ENCODE results near the gene HM13.
"Not testable (repeated sequence)": the region's sequence is repeated elsewhere in the genome, so short reads cannot be mapped to it uniquely, and the experiment has no call there.

Gene HM13

DNA sequence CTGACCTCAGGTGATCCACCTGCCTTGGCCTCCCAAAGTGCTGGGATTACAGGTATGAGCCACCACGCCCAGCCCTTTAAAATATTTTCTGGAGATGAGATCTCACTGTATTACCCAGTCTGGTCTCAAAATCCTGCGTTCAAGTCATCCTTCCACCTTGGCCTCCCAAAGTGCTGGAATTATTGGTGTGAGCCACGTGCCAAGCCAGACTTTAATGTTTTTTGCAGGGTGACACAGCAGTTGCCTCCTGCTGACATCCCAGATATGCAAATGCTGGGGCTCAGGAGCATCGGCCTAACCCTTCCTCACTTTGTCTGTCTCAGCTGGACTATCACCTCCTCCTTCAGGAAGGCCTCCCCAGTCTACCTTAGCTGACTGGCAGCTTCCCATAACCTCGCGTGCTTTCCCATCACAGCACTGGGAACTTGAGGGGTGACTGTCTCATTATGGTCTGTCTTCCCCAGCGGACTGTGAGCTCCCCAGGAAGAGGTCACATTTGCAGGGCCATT is 76.5 kb downstream of the HM13 start:
- no peak for DNase-seq (ENCODE audit: low read depth in 2 of 2)

DNA sequence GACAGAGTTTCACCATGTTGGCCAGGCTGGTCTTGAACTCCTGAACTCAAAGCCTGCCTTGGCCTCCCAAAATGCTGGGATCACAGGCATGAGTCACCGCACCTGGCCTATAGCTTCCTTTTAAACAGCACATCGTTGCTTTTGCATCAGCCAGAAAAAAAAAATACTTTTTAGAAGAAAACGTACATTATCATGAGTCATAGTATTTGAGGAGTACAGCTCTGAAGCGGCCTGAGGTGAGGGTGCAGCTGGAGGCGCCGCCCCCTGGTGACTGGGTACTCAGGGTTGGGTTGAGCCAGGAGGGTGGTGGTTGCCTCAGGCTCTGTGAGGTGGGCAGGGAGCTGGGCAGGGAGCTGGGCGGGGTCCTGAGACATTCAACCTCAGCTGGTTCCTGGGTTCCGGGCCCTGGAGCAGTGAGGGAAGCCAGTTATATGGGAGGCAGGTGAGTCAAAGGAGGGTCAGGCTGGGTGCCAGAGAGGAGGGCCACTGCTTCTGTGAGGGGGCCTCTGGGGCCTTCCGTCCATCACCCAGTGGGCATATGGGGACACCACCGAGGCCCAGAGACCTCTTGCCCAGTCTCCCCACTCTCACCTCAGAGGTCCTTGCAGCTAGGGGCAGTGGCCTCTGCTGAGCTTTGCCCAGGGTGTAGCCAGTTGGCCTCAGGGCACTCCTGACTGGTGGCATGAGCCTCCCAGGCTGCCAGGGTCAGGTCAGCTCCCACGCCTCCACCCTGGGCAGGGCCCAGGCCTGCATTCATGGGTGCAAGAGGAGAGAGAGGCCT is 79.2 kb downstream of the HM13 start:
- DNase-seq (ENCODE audit: low read depth in 2 of 2): no peak

DNA sequence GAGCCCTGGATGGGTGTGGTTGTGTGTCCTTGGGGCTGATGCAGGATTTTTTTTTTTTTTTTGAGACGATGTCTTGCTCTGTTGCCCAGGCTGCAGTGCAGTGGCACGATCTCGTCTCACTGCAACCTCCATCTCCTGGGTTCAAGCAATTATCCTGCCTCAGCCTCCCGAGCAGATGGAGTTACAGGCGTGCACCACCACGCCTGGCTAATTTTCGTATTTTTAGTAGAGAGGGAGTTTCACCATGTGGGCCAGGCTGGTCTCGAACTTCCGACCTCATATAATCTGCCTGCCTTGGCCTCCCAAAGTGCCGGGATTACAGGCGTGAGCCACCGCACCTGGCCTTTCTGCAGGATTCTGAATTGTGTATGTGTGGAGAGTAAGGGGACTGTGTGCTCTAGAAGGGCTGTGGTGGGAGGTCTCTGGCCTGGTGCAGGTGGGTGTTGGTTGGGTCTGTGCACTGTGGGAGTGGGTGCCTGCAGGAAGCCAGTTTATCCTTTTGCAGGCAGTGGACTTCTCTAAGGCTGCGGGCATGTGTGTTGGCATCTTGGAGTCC is 79.8 kb downstream of the HM13 start:
- DNase-seq (ENCODE audit: low read depth in 2 of 2): no peak

GRCh38 chr20:31594558-31595379 is 80.5 kb downstream of the HM13 start:
- no peak for DNase-seq (ENCODE audit: low read depth in 2 of 2)

DNA sequence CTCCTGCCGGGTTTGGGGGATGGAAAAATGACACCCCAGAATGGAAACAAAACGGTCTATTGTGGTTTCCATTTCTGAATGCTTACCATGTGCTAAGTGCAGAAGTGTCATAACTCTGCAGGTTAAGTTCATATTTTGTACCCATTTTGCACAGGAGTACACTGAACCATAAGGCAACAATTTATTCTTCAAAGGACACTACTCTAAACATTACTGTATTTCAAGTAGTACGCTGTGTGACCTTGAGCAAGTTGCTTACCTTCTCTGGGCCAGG is 81.1 kb downstream of the HM13 start:
- DNase-seq (ENCODE audit: low read depth in 2 of 2): no peak

DNA sequence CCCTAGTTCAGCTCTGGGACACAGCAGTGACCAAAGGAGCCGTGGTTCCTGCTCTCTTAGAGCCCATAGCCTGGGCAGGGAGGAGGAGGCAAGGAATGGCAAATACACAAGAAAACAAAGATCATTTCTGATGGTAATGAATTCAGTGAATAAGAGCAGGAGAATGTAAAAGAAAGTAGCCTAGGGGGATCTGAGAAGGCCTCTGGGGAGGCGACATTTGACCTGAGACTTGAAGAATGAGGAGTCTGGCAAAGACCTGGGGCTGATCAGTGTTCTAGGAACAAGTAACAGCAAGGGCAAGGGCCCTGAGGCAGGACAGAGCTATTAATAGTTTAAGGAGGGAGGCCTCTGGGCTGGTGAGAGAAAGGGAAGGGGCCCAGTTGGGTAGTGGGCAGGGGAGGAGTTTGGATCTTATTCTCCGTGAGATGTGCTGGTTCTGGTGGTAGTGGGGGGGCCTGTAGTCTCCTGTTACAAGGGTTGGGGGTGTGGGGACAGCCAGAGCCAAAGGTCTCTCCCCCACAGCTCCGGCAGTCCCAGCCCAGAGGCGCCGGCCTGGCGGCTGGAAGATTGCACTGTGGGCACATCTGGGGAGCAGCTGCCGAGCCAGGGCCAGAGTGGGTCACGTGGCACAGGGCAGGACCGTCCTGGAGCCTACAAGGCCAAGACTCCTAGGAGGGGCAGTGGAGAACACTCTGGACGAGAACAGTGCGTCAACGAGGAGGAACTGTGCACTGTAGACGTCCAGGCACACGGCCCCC is 81.6 kb downstream of the HM13 start:
- no peak for DNase-seq (ENCODE audit: low read depth in 2 of 2)

DNA sequence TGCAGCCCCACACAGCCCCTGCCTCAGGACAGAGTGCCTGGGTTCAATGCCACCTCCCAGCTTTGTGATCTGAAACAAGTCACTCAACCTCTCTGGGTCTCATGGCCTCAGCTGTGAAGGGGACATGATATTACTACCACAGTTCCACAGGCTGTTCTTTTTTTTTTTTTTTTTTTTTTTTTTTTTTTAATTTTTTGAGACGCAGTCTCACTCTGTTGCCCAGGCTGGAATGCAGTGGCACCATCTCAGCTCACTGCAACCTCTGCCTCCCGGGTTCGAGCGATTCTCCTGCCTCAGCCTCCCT is 82.1 kb downstream of the HM13 start:
- not testable (repeated sequence) for DNase-seq (ENCODE audit: low read depth in 2 of 2)

DNA sequence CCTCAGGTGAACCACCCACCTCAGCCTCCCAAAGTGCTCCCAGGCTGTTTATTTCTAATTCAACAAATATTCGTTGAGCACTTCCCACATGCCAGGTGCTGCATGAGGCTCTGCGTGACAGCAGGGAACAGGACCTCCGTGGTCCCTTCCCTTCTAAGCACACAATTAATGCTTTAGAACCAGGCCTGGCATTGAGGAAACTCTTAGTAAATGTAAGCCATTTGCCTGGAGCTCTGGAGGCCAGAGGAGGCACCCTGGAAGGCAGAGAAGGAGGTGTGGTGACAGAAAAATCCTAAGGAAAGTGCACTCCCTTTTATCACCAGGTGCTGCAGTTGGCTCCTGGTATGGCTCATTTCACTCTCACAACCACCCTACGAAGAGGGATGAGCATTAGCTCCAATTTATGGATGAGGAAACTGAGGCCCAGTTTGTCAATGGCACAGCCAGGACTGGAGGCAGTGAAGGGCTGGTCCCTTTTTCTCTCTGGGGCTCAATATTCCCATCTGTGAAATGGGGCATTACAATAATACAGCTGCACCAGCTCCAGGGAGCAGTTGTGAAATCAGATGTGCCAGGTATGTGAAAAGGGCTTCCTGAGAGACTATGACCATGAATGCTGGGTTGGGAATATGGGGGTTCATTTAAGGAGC is 82.7 kb downstream of the HM13 start:
- no peak for DNase-seq (ENCODE audit: low read depth in 2 of 2)

DNA sequence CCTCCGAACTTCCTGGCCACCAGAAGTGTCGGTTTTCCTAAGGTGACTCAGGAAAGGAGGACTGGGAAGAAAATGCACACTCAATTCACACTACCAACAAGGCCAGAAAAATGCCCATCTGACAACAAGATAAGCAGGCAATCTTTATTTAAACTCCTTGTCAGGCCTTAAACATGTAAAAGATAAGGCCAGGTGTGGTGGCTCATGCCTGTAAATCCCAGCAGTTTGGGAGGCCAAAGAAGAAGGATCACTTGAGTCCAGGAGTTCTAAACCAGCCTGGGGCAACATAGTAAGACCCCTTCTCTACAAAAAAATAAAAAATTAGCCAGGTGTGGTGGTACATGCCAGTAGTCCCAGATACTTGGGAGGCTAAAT is 83.2 kb downstream of the HM13 start:
- no peak for DNase-seq (ENCODE audit: low read depth in 2 of 2)

DNA sequence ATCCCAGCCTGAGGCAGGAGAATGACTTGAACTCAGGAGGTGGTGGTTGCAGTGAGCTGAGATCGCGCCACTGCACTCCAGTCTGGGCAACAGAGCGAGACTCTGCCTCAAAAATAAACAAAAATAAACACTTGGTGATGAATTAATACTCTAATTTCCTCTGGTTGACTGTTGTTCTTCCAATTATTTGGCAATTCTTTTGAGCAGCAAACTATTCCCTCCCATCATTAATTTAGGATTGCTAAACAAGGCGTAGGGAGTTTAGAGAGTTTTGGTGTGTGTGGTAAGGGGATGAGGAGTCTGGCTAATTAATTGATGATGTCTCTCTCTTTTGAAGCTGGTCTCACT is 88.2 kb downstream of the HM13 start:
- no peak for DNase-seq (ENCODE audit: low read depth in 2 of 2)

DNA sequence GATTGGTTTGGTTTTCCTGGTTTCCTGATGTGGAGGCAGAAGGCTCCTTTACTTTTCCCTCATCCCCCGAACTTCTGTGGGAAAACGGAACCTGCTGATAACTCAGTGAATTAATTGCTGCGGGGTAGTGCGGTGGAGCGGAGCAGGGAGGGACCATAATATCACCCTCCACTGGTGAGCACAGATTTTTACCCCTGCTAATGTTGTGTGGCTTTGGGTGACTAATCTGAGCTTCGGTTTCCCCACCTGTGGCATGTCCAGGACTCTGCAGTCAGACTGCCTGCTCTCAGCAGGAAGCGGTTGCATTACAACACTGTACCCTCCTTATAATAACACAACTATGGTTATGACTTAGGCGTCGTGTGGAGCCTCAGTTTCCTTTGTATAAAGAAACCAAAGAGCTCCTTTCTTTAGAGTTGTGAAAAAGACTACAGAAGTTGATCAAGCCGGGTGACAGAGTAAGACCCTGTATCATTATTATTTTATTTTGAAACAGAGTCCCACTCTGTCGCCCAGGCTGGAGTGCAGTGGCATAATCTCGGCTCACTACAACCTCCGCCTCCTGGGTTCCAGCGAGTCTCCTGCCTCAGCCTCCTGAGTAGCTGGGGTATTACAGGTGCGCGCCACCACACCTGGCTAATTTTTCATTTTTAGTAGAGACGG is 88.7 kb downstream of the HM13 start:
- DNase-seq (ENCODE audit: low read depth in 2 of 2): no peak

DNA sequence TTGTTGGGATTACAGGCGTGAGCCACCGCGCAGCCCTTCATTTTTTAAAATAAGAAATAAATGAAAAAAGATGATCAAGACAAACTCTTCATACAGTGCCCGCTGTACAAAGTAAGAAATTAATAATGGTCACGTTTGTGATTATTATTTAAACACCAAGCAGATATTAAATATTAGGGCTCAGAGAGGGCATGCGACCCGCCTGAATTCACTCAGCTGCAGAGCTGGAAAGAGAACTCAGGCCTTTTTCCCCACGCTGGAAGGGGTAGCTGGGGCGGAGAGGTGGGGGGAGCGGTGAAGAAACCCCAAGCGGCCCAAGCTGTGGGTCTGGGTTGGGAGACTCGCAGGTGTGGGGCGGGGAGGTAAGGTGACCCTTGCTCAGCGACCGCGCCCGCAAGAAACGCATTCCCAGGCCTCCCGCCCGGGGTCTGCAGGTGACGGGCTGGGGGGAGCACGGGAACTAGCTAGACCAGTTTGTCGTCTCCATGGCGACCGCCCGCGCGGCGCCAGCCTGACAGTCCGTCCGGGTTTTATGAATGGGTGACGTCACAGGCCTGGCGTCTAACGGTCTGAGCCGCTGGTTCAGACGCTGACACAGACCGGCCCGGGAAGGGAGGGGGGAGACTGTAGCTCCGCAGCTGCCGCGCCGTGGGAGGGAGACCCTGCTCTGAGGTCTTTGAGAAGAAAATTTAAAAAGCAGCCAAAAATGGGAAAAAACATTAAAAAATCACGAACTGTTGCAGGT is 89.8 kb downstream of the HM13 start:
- DNase-seq (ENCODE audit: low read depth in 2 of 2): peak; percentile 42 to 43

GRCh38 chr20:31604567-31605030 is 90.4 kb downstream of the HM13 start:
- DNase-seq (ENCODE audit: low read depth in 2 of 2): no peak

DNA sequence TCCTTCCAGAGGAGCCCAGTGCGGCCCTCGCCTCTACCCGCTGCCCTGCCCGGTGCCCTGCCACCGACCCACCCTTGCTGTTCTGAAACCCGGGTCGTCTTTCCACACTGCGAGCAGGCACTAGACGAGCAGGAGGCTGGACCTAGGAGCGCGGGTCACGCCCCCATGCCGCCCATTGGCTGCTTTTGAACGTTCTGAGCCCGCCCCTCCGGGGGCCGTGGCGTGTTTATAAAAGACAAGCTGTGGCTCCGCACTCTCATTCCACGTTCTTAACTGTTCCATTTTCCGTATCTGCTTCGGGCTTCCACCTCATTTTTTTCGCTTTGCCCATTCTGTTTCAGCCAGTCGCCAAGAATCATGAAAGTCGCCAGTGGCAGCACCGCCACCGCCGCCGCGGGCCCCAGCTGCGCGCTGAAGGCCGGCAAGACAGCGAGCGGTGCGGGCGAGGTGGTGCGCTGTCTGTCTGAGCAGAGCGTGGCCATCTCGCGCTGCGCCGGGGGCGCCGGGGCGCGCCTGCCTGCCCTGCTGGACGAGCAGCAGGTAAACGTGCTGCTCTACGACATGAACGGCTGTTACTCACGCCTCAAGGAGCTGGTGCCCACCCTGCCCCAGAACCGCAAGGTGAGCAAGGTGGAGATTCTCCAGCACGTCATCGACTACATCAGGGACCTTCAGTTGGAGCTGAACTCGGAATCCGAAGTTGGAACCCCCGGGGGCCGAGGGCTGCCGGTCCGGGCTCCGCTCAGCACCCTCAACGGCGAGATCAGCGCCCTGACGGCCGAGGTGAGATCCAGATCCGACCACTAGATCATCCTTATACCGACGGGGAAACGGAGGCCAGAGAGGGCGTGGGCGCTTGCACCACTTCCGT is 91.0 kb downstream of the HM13 start, which contains the start of gene ID1:
Gene ID1, plus strand, starts transcription at position 259 of the 871 bp plus-strand sequence. Its CDS starts 99 bp downstream, at position 358.
- DNase-seq (ENCODE audit: low read depth in 2 of 2): peak; percentile 80 to 83

- no peak for DNase-seq (ENCODE audit: low read depth in 2 of 2)
These were observed 91.9 kb downstream of the HM13 start for GRCh38 chr20:31605902-31606803.

DNA sequence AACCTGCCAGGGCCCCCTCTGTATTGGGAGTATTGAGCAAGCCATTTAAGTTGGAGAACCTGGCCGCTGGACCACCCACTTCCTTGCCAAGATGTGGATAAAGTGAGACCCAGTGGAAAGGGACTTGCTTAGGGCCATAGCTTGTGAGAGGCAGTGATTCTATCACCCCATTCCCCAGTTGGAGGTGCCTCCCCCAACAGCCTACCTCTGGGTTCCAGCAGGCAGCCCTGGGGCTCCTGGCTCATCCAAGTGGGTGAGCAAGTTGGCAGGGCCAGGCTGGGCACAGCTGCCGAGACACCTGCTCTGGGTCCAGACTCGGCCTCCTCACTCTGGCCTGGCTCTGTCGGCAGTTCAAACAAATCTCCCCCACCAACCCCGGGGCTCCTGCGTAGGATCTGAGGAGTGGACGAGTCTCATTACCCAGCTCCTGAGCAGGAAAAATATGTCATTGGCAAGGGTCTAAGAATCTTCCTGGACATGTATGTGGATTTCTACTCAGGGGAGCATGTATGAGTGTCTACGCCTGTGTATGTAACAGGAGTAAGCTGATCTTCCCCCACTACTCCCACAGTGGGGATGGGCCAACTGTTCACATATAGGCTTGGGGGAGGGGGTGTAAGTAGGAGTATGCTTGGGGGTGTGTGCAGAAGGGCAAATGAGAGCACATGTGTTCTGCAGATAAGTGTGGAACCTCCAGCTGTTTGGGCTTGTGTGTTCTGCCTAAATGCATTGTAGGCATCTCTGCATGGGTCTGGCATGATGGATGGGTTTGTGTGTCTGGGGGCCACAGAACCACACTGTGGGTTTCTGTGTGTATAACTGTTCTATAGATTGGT is 92.8 kb downstream of the HM13 start:
- no peak for DNase-seq (ENCODE audit: low read depth in 2 of 2)

DNA sequence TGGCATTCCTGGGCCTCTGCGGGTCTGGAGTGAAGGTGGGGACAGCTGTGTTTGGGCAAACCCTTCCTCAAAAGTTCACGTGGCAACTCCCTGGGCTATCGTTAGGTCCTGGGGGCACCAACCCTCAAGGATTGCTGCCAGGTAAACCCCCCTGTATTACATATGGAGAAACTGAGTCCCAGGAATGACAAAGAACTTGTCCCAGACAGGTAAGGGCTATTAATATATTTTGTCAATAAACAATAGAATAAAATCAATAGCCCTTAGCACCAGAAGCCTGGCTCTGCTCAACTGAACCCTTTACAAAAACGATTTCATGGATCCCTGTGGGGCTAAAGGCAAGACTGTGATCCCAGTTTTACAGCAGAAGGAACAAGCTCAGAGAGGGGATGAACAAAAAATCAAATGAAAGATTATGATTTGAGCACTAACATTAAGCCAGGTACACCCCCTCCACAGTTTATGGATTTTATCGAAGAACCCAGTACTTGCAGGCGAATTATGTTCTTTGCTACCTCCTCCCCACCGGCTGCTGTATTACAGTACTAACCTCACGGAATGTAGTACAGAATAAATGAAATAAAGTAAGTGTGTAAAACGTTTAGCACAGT is 93.5 kb downstream of the HM13 start:
- no peak for DNase-seq (ENCODE audit: low read depth in 2 of 2)
